ENCODE measurements around the gene FOXN3.

FOXN3 gene

DNA sequence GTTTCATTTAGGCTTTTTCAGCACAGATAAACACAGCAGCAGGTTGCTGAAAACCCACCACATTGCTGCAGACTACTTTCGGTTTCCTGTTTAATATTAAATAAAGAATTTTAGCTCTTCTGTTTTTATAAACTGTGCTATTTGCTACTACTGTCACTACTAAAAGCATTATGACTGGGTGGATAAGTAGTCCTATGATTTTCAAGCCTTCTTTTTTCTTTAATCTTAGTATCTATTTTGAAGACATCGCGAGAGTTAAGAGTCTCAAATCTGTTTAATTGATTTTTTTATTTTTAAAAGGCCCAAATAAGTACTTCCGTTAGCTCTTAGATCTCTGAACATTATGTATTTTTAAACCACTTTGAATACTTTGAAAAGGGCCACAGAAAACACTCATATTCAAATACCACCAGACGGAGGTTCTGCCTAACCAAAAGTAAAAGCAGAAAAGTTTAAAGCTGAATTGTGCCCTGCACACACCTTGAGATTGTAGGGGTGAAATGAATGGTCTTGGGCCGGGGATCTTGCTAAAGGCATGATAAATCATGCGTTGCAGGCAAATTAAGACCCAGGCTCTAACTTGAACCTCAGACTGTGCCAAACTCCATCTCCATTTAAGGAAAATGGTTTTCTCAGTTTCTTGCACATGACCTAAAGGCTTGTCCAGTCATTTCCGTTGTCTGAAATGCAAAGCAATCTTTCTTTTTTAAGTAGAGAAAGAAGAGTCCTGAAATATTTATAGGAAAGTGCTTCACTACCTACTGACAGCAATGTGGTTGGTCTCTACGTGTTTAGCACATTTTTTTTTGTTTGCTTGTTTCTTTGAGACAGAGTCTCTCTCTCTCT is 13.6 kb upstream of the FOXN3 start:
- DNase-seq, result no peak

- DNase-seq, result no peak
Measured at GRCh38 chr14:89429199-89430181, 12.5 kb upstream of the FOXN3 start.

GRCh38 chr14:89428546-89429198 is 11.6 kb upstream of the FOXN3 start:
- no peak for DNase-seq

DNA sequence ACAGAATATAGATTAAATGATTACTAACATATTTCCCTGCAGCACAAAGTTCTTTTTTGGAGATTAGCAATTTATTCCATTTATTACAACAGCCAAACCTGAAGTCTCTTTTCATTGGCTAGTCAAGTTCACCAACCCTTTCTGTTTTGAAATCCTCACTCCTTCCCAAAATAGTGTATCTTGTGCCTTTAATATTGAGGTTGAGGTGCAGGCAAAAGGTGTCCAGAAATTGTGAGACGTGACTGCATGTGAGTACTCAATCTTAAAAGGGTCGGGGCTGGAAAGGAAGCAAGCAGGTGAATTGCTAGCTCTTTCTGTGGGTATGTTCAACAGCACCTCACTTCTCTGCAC is 11.1 kb upstream of the FOXN3 start:
- DNase-seq, result no peak

DNA sequence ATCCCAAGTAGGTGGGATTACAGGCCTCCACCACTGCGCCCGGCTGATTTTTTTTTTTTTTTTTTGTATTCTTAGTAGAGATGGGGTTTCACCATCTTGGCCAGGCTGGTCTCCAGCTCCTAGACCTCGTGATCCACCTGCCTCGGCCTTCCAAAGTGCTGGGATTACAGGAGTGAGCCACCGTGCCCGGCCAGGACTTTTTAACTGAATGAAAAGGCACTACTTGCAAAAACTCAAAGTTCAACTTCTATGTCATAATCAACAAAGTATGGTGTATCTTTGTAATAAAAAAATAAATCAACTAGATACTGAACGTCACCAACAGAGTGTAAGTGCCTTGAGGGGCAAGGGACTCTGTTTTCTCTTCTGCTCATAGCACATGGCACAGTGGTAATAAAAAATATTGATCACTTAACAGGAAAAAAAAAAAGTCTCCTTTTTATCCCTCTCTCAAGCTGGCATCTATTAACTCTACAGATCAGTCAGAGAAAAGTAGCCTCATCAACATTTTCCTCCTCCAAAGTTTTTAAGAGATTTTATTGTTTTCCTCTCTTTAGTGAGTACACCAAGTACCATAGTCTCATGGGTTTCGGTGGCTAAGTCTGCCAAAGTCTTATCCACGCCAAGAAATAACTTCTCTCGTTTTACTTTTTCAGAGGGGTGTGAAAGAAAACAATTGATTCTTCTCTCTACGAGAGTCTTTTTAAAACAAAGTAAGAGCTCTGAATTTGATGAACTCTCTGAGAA is 10.6 kb upstream of the FOXN3 start:
- no peak for DNase-seq

DNA sequence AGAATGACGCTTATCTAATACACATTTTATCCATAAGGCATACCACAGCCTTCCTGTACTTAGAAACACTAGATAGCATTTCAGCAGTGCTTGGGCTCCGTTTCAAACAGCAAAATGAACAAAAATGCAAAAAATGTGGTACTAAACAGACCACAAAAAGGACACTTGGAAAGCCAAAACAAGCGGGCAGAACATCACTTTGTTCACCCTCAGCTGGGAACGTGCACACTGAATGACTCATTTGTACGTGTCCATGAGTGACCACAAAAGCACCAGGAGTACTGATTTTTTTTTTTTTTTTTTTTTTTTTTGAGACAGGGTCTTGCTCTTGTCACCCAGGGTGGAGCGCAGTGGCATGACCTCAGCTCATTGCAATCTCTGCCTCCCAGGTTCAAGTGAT is 8.9 kb upstream of the FOXN3 start:
- DNase-seq, result no peak

DNA sequence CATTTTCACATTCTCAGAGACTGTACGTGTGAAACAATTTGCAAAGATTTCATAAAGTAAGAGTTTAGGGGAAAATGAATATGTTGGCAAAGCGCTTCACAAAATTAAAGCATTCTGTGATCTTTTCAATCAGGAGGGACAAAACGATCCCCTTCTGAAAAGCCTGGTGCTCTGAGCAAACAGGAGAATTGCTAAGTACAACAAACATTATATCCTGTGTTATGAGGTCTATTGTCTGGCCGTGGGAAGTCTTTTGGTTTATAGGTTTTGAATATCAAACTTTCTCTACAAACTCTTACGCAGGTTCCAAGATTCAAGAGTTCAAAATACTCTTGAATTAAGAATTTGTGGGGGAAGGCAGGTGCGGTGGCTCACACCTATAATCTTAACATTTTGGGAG is 7.2 kb upstream of the FOXN3 start:
- no peak for DNase-seq

DNA sequence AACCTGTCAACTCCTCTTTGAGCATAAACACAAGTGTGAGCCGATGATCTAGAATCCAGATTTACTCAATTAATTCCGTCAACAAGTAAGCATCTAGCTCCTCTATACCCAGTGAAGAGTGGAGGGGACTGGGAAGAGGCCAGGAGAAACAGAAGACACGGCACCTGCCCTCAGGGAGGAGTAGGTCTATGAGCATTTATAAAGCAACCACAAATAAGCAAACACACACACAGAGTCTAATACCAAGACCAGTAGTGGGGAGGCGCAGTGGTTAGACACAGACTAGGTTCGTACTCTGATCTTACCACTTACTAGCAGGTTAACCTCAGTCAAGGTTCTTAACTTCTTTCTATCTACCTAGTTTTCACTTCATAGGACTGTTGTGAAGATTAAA is 5.9 kb upstream of the FOXN3 start:
- DNase-seq, result no peak

GRCh38 chr14:89422181-89422951 is 5.3 kb upstream of the FOXN3 start:
- DNase-seq, result no peak

GRCh38 chr14:89420502-89420901 is 3.5 kb upstream of the FOXN3 start:
- no peak for DNase-seq

GRCh38 chr14:89419973-89420482 is 3.0 kb upstream of the FOXN3 start:
- DNase-seq, result no peak

GRCh38 chr14:89418976-89419375 is 1.9 kb upstream of the FOXN3 start:
- no peak for DNase-seq

GRCh38 chr14:89418452-89418851 is 1.4 kb upstream of the FOXN3 start:
- DNase-seq, result no peak

GRCh38 chr14:89417465-89418225 is 612 bp upstream of the FOXN3 start:
- DNase-seq, result peak; percentile 51

DNA sequence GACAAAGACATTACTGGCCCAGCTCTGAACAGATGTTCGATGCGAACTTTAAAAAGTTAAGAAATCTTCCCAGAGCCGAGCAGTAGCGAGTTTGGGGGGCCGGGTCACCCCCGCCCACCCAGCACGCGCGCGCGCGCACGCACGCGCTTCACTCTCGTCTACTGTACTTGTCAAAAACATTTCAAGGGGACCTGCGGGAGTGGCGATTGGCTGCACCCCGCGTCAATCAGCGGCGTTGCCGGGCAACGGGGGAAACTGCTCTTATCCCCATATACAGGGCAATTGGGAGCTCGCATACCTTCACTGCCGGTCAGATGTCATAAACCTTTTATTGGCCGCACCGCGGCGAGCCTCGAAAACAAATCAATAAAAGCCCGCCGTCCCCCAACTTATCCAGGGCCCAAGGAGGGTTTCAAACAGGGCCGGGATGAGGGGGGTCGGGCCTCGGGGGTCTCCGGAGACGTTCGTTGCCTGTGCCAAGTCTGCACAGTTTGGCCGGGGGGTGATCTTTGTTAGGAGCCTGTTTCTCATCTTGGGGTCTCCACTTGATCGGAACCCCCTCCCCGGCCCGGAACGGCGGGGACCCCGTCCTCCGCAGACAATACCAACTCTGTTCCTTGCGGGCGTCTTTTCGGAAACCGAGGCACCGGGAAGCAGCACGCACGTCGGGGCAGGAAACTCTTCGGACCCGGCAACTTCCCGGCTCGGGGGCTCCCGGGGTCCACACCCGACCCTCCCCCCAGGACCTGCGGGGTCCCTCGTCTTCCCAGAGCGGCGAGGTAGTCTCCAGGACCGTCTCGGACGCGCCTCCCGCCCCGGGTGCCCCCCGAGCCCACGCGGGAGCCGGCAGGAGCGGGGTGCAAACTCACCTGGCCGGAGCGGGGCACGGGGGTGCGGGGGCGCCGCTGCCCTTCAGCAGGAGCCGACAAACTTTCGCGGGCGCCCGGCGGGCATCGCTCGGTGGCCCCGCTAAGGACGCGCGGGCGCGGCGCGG is 734 bp downstream of the FOXN3 start:
- DNase-seq, result peak; percentile 94

GRCh38 chr14:89415159-89415558 is 1.9 kb downstream of the FOXN3 start:
- DNase-seq, result no peak

GRCh38 chr14:89411976-89412375 is 5.1 kb downstream of the FOXN3 start:
- DNase-seq, result no peak

DNA sequence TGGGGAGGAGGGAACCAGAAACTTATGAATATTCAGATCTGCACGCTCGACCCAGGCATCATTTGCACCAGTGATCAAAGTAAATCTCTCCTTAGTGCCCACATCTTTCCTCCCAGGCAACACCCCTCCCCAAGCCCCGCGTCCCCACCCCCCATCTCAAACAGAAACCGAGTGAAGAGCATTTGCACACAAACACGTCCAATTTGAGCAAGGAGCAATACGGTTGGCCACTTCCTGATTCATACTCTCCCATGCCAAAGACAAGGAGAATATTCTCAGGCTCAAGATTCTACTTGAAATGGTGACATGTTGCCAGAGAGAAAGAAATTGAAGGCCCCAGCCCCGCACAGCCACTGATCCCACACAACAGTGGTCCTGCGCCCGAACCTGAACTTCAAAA is 7.1 kb downstream of the FOXN3 start:
- DNase-seq, result no peak

- no peak for DNase-seq
Measured at GRCh38 chr14:89408907-89409700, 7.9 kb downstream of the FOXN3 start.
